Glutamatergic neuron (in vitro differentiated cells): ENCODE results near the gene PRKG2. TPM values are rescaled to one million over a fixed set of nuclear protein-coding genes. Genes with fewer than 3 reads are reported as not detected.
"Not testable (repeated sequence)": the region's sequence is repeated elsewhere in the genome, so short reads cannot be mapped to it uniquely, and the experiment has no call there.

Experiments
- DNase-seq: peaks from one replicate; pipeline ENCODE4 v3.0.0; 2022
- H3K27ac Mint-ChIP-seq: one replicate; pipeline ENCODE4 v1.8.0; 2020; ENCODE audit warnings: mild to moderate bottlenecking, mixed read lengths, inconsistent platforms; ENCODE audit not compliant: unreplicated experiment
- H3K27me3 Mint-ChIP-seq: one replicate; pipeline ENCODE4 v1.8.0; 2020; ENCODE audit warnings: mild to moderate bottlenecking, moderate library complexity, mixed read lengths, inconsistent platforms; ENCODE audit not compliant: unreplicated experiment
- H3K36me3 Mint-ChIP-seq: one replicate; pipeline ENCODE4 v1.8.0; 2020; ENCODE audit warnings: mild to moderate bottlenecking, mixed read lengths, inconsistent platforms; ENCODE audit not compliant: unreplicated experiment
- H3K4me1 Mint-ChIP-seq: one replicate; pipeline ENCODE4 v1.8.0; 2020; ENCODE audit warnings: mild to moderate bottlenecking, low read depth, mixed read lengths, inconsistent platforms; ENCODE audit not compliant: unreplicated experiment
- H3K4me3 Mint-ChIP-seq: one replicate; pipeline ENCODE4 v1.8.0; 2020; ENCODE audit warnings: mild to moderate bottlenecking, mixed read lengths, inconsistent platforms; ENCODE audit not compliant: unreplicated experiment
- H3K9me3 Mint-ChIP-seq: one replicate; pipeline ENCODE4 v1.8.0; 2020; ENCODE audit warnings: mild to moderate bottlenecking, moderate library complexity, mixed read lengths, inconsistent platforms; ENCODE audit not compliant: unreplicated experiment
- total RNA-seq: library from RNA; stranded (reverse); fragmentation: NEBNext Ultra II Directional; extraction: Animal tissue kit (Norgen Biotek cat#: 25700); gene quantifications from one replicate; pipeline ENCODE4 v1.2.1, GENCODE V29; 2021; ENCODE audit not compliant: unreplicated experiment
- TF ChIP-seq, protein P1 (sequence below): fragments of 200-600 bp; sonication (generic); IDR thresholded peaks from one replicate; pipeline ENCODE4 v1.5.0; 2021; ENCODE audit not compliant: partially characterized antibody, unreplicated experiment

Gene PRKG2
- total RNA-seq, 1 donor from 2014 or later, result 29.7 TPM

DNA sequence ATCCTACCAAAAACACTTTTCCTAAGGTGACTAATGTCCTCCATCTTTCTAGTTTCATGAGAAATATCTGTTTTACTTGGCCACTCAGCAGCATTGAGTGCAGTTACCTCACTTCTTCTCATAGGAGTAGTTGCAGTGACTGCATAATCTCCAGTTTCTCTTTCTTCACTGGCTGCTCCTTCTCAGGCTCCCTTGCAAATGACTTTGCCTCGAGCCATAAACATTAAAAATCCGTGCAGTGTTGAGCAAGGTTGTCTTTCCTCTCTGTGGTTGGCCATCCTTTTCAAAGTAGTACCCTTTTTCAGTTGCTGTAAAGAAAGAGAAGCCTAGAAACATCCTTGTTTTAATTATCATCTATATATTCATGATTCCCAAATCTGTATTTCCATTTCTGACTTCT, 10.2 kb upstream of the PRKG2 start:
- DNase-seq, result no peak
- TF ChIP-seq, protein P1, sequence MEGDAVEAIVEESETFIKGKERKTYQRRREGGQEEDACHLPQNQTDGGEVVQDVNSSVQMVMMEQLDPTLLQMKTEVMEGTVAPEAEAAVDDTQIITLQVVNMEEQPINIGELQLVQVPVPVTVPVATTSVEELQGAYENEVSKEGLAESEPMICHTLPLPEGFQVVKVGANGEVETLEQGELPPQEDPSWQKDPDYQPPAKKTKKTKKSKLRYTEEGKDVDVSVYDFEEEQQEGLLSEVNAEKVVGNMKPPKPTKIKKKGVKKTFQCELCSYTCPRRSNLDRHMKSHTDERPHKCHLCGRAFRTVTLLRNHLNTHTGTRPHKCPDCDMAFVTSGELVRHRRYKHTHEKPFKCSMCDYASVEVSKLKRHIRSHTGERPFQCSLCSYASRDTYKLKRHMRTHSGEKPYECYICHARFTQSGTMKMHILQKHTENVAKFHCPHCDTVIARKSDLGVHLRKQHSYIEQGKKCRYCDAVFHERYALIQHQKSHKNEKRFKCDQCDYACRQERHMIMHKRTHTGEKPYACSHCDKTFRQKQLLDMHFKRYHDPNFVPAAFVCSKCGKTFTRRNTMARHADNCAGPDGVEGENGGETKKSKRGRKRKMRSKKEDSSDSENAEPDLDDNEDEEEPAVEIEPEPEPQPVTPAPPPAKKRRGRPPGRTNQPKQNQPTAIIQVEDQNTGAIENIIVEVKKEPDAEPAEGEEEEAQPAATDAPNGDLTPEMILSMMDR, result no peak
- no peak overlapping the region for H3K27ac Mint-ChIP-seq
- no peak overlapping the region for H3K4me3 Mint-ChIP-seq
- H3K36me3 Mint-ChIP-seq, result no peaks in the 10 kb centered on the region
- H3K27me3 Mint-ChIP-seq, result peaks cover 2% of the 10 kb centered on the region
- no peaks in the 10 kb centered on the region for H3K4me1 Mint-ChIP-seq
- no peaks in the 10 kb centered on the region for H3K9me3 Mint-ChIP-seq

DNA sequence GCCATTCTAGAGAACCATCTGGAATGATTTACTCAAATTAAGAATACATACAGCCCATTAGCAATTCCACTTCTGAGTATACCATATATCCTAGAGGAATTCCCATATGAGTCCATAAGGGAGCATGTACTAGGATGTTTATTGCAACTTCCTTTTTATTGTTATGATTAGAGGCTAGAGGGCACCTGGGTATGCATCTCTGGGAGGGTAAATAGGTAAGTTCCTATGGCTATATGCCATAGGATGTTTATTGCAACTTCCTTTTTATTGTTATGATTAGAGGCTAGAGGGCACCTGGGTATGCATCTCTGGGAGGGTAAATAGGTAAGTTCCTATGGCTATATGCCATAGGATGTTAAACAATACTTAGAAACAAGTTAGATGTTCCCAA, 7.1 kb upstream of the PRKG2 start:
- not testable (repeated sequence) for H3K9me3 Mint-ChIP-seq, H3K36me3 Mint-ChIP-seq, H3K4me3 Mint-ChIP-seq, H3K27ac Mint-ChIP-seq, H3K4me1 Mint-ChIP-seq, DNase-seq, H3K27me3 Mint-ChIP-seq

DNA sequence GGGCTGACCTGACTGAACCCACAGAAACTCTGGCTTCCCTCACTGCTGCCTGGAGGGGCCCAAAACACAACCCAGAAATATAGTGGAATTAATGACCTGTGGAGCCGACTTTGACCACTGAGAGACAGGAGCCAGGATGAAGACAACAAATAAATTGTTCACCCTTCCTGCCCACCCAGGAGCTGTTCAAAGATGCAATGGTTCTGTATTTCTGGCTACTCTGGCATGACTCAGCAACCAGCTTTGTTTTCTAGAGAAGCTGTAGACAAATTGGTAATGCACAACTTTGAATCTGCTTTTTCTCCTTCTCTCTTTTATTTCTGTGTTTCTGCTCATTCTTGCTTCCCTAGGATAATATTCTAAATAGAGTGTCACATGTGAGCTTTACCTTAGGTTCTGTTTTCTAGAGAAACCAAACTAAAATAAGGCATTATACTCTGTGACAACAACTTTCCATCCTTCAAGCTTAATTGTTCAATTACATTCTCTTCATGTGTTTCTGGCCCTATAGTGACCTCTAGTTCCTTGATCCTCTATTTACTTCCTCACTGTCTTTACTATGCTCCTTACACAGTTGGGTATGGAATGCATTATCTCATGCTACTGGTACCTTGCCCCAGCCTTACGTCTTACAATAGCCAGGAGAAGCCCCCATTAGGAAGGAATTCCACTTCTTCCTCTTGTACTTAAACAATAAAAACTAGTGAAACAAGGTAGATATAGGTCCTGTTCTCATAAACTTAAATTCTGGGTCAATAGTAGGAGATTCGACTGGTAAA, 6.5 kb upstream of the PRKG2 start:
- Mint-ChIP-seq H3K27me3 (peaks cover 2% of the 10 kb centered on the region), H3K9me3 (no peaks in the 10 kb centered on the region), H3K36me3 (peaks cover 6% of the 10 kb centered on the region), H3K4me3 (no peak overlapping the region), H3K27ac (no peak overlapping the region), H3K4me1 (no peaks in the 10 kb centered on the region)
- no peak for DNase-seq
- TF ChIP-seq, protein P1, result no peak

DNA sequence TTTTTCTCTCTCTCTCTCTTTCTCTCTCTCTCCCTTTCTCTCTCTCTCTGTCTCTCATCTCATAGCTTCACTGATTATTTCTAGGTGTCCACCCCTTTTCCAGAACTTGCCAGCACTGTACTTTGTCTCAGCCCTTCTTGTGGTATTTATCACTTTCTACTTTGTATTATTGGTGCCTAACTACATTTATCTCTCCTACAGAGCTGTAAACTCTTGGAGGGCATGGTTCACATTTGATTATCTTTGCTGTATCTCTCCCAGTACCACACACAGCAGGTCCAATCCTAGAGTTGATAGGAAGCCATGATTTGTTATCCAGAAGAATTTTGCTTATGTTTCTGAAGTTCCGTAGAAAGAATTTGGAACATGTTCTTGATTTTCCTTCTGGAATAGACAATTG, 5.2 kb upstream of the PRKG2 start:
- no peak overlapping the region for H3K27ac Mint-ChIP-seq
- peaks cover 7% of the 10 kb centered on the region for H3K4me1 Mint-ChIP-seq
- peaks cover 3% of the 10 kb centered on the region for H3K9me3 Mint-ChIP-seq
- DNase-seq, result no peak
- peaks cover 12% of the 10 kb centered on the region for H3K27me3 Mint-ChIP-seq
- H3K36me3 Mint-ChIP-seq, result peaks cover 6% of the 10 kb centered on the region
- no peak overlapping the region for H3K4me3 Mint-ChIP-seq
- TF ChIP-seq, protein P1, result no peak

DNA sequence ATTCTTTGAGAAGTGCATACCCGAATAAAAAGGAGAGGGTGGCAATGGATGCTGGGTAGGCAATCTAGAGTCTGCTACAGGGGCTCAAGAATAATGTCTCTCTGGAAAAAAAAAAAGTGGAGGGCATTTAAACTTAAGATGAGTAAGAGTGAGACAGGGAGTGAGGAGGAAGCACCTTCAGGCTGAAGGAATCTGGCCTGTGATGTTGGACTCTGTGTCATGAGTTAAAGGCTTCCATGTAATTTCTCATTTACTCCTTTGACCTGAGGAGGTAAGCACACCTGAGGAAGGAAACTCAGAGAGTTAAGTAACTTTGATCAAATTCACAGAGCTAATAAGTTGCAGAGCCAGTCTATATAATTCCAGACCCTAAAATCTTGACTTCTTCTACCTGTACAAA, 3.2 kb upstream of the PRKG2 start:
- H3K4me3 Mint-ChIP-seq, result no peak overlapping the region
- no peak for DNase-seq
- H3K27me3 Mint-ChIP-seq, result peaks cover 18% of the 10 kb centered on the region
- peaks cover 6% of the 10 kb centered on the region for H3K36me3 Mint-ChIP-seq
- TF ChIP-seq, protein P1, result no peak
- peaks cover 7% of the 10 kb centered on the region for H3K4me1 Mint-ChIP-seq
- H3K9me3 Mint-ChIP-seq, result peaks cover 10% of the 10 kb centered on the region
- no peak overlapping the region for H3K27ac Mint-ChIP-seq
